K562 (cell line): ENCODE measurements around the gene WT1. TPM values are rescaled to one million over a fixed set of nuclear protein-coding genes. Genes with fewer than 3 reads are reported as not detected.
A peak's percentile ranks its signal among the peaks of the same experiment; 100 is the strongest.

Experiments
- BCOR ChIP-seq: fragments of 450-650 bp; IDR thresholded peaks from 2 replicates; pipeline ENCODE4 v1.6.1; 2016
- CTCF ChIP-seq, 3 experiments: IDR thresholded peaks in 2 of 3; conservative IDR thresholded peaks in 1 of 3; 2 replicates each; pipeline ENCODE4 v1.5.1; 2011 to 2012; ENCODE audit warnings: low read length in 3 of 3, mild to moderate bottlenecking in 3 of 3, control low read depth in 2 of 3, improper control_type of control experiment in 1 of 3, inconsistent platforms in 1 of 3, low read depth in 1 of 3, mixed read lengths in 1 of 3, moderate library complexity in 1 of 3; ENCODE audit not compliant: insufficient read depth in 2 of 3
- E2F1 ChIP-seq: sonication (generic); formaldehyde crosslinking; IDR thresholded peaks from 2 replicates; pipeline ENCODE4 v1.8.1; 2023; ENCODE audit warnings: mild to moderate bottlenecking, missing genetic modification reagents, moderate library complexity
- FOXA3 ChIP-seq, 2 experiments: fragments of 450-650 bp in 1 of 2; sonication (generic) in 1 of 2; formaldehyde crosslinking; IDR thresholded peaks in 1 of 2; conservative IDR thresholded peaks in 1 of 2; 2 replicates each; pipeline versions ENCODE4 v1.4.0 to v1.8.0; 2020 to 2022; ENCODE audit warnings: mild to moderate bottlenecking in 2 of 2, missing genetic modification reagents in 1 of 2
- MITF ChIP-seq: IDR thresholded peaks from 2 replicates; pipeline ENCODE4 v1.6.1; 2014; ENCODE audit warnings: antibody characterized with exemption
- NFE2L1 ChIP-seq: fragments of 450-650 bp; IDR thresholded peaks from 2 replicates; pipeline ENCODE4 v1.6.1; 2016; ENCODE audit warnings: missing genetic modification characterization, low read depth, mild to moderate bottlenecking, missing compliant biosample characterization, moderate library complexity, borderline replicate concordance
- RAD51 ChIP-seq: fragments of 450-650 bp; IDR thresholded peaks from 2 replicates; pipeline ENCODE4 v1.7.1; 2016; ENCODE audit warnings: low read depth, mild to moderate bottlenecking, borderline replicate concordance
- SUPT5H ChIP-seq: fragments of 450-650 bp; IDR thresholded peaks from 2 replicates; pipeline ENCODE4 v1.6.1; 2016
- THRB ChIP-seq: fragments of 450-650 bp; formaldehyde crosslinking; conservative IDR thresholded peaks from 2 replicates; pipeline ENCODE4 v1.4.0; 2022; ENCODE audit warnings: mild to moderate bottlenecking, missing genetic modification characterization
- YY1 ChIP-seq, 3 experiments: IDR thresholded peaks; 2 replicates each; pipeline ENCODE4 v1.6.1; 2011; ENCODE audit warnings: low read length in 2 of 3, mild to moderate bottlenecking in 2 of 3, moderate library complexity in 2 of 3, borderline replicate concordance in 1 of 3, control low read depth in 1 of 3, low read depth in 1 of 3; ENCODE audit not compliant: insufficient read depth in 3 of 3, insufficient replicate concordance in 2 of 3, control insufficient read depth in 1 of 3, insufficient read length in 1 of 3; ENCODE audit errors: extremely low read depth in 1 of 3
- ZBTB1 ChIP-seq: sonication (generic); formaldehyde crosslinking; IDR thresholded peaks from 2 replicates; pipeline ENCODE4 v1.8.1; 2023; ENCODE audit warnings: missing genetic modification reagents, low read depth, mild to moderate bottlenecking, borderline replicate concordance
- ZHX1 ChIP-seq: fragments of 150-350 bp; conservative IDR thresholded peaks from 2 replicates; pipeline ENCODE4 v1.6.1; 2014; ENCODE audit warnings: low read length
- ZNF174 ChIP-seq: fragments of 250-450 bp; sonication (Bioruptor Pico); IDR thresholded peaks from 2 replicates; pipeline ENCODE4 v1.4.0; 2020; ENCODE audit warnings: mild to moderate bottlenecking
- ZNF184 ChIP-seq: sonication (generic); formaldehyde crosslinking; IDR thresholded peaks from 2 replicates; pipeline ENCODE4 v1.5.0; 2020; ENCODE audit warnings: missing genetic modification reagents
- polyA plus RNA-seq, 8 experiments: library from polyadenylated mRNA; depleted of rRNA in 4 of 8; stranded (reverse) in 5 of 8; unstranded in 3 of 8; fragments of >200 nt; fragmentation: Nextera tagmentation in 2 of 8; fragmentation: Illumina TruSeq in 1 of 8; extraction: Ambion mirVana in 2 of 8; extraction: Trizol in 1 of 8; gene quantifications; 2 replicates each; pipeline versions ENCODE4 v1.2.1 to v1.2.3, GENCODE V29; 2011 to 2014; ENCODE audit warnings: inconsistent platforms in 1 of 8, missing spikeins in 1 of 8
- total RNA-seq, 7 experiments: library from RNA; depleted of rRNA in 6 of 7; stranded (reverse); fragments of >200 nt in 6 of 7; fragmentation: Illumina TruSeq in 2 of 7; extraction: Trizol in 2 of 7; gene quantifications; 2 replicates each; pipeline versions ENCODE4 v1.2.1 to v1.2.3, GENCODE V29; 2011 to 2021; ENCODE audit warnings: low replicate concordance in 1 of 7
- TF ChIP-seq, protein P1 (sequence below): fragments of 250-450 bp; sonication (Bioruptor Pico); IDR thresholded peaks from 2 replicates; pipeline ENCODE4 v1.8.0; 2021; ENCODE audit warnings: moderate library complexity, mild to moderate bottlenecking, inconsistent platforms

Gene WT1
- total and polyA plus RNA-seq, 9 of the 15 experiments (the other 6 are each of a cell fraction or from before 2014, with no cell fraction given) = 7.1 to 33.8 (median 19.4) TPM

- TF ChIP-seq ZHX1 (no peak), MITF (no peak), SUPT5H (no peak), FOXA3 (CRISPR knock-in tag; conservative IDR thresholded peaks at IDR 0.05 in 1 of 2, IDR thresholded peaks at IDR 0.05 in 1 of 2) (no peak), ZNF184 (CRISPR knock-in tag) (no peak), CTCF (IDR thresholded peaks at IDR 0.05 in 2 of 3, conservative IDR thresholded peaks at IDR 0.05 in 1 of 3; ENCODE audit: insufficient read depth in 2 of 3, low read depth in 1 of 3, low read length in 3 of 3) (0 out of 6 replicates have a peak, but pooled peaks of 1 of the 3 experiments have one; percentile 8), ZBTB1 (CRISPR knock-in tag) (no peak), NFE2L1 (tag) (no peak), E2F1 (CRISPR knock-in tag) (no peak), BCOR (no peak), THRB (CRISPR knock-in tag) (no peak), ZNF174 (CRISPR knock-in tag) (no peak), YY1 (IDR thresholded peaks at IDR 0.05; ENCODE audit: borderline replicate concordance in 1 of 3, control insufficient read depth in 1 of 3, extremely low read depth in 1 of 3, insufficient read depth in 3 of 3, insufficient read length in 1 of 3, insufficient replicate concordance in 2 of 3, low read depth in 1 of 3, low read length in 2 of 3) (peak in 1 of 3 experiments; percentile 34), RAD51 (no peak)
- TF ChIP-seq, protein P1, sequence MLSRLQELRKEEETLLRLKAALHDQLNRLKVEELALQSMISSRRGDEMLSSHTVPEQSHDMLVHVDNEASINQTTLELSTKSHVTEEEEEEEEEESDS (CRISPR knock-in tag) = no peak
Measured at GRCh38 chr11:32420937-32421901, 14.1 kb downstream of the WT1 start (continued).
